ENCODE measurements around the gene MRPL55.

- TF ChIP-seq CTCF (IDR thresholded peaks at IDR 0.05; ENCODE audit: insufficient read depth, low read length), result no peak
- TF ChIP-seq SPI1 (IDR thresholded peaks at IDR 0.05; ENCODE audit: borderline replicate concordance, low read depth), result no peak
- no peak for TF ChIP-seq POLR2AphosphoS5 (IDR thresholded peaks at IDR 0.05; ENCODE audit: low read depth)
- TF ChIP-seq GABPA (IDR thresholded peaks at IDR 0.05; ENCODE audit: low read depth), result no peak
- TF ChIP-seq, protein P1, sequence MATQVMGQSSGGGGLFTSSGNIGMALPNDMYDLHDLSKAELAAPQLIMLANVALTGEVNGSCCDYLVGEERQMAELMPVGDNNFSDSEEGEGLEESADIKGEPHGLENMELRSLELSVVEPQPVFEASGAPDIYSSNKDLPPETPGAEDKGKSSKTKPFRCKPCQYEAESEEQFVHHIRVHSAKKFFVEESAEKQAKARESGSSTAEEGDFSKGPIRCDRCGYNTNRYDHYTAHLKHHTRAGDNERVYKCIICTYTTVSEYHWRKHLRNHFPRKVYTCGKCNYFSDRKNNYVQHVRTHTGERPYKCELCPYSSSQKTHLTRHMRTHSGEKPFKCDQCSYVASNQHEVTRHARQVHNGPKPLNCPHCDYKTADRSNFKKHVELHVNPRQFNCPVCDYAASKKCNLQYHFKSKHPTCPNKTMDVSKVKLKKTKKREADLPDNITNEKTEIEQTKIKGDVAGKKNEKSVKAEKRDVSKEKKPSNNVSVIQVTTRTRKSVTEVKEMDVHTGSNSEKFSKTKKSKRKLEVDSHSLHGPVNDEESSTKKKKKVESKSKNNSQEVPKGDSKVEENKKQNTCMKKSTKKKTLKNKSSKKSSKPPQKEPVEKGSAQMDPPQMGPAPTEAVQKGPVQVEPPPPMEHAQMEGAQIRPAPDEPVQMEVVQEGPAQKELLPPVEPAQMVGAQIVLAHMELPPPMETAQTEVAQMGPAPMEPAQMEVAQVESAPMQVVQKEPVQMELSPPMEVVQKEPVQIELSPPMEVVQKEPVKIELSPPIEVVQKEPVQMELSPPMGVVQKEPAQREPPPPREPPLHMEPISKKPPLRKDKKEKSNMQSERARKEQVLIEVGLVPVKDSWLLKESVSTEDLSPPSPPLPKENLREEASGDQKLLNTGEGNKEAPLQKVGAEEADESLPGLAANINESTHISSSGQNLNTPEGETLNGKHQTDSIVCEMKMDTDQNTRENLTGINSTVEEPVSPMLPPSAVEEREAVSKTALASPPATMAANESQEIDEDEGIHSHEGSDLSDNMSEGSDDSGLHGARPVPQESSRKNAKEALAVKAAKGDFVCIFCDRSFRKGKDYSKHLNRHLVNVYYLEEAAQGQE (IDR thresholded peaks at IDR 0.05; ENCODE audit: insufficient replicate concordance, low read depth), result no peak
Observed at GRCh38 chr1:228144993-228145343, 35.9 kb upstream of the MRPL55 start.
